ENCODE results near the gene ALDH1L1. TPM values are rescaled to one million over a fixed set of nuclear protein-coding genes. Genes with fewer than 3 reads are reported as not detected.

ALDH1L1 gene
- total RNA-seq, 1 experiment from 2014 or later: 0.36 TPM

- H3K36me3 ChIP-seq (ENCODE audit: control insufficient read depth, insufficient read depth, low read length): no peaks in the 10 kb centered on the region
- H3K27me3 ChIP-seq (ENCODE audit: control insufficient read depth, insufficient read depth, low read length): no peaks in the 10 kb centered on the region
- BruUV-seq (replicated peaks): no TSS peak
- in situ Hi-C loops (cut with HindIII; ENCODE audit: low pct_unique_long_range_greater_than_20kb, low sequenced_read_pairs): no loop called here
- H3K4me3 ChIP-seq (ENCODE audit: low read depth in 2 of 2, low read length in 2 of 2): no peak overlapping the region
- intact Hi-C loops (cut with micrococcal nuclease; ENCODE audit: unreplicated experiment): no loop called here
- no peaks in the 10 kb centered on the region for H3K4me1 ChIP-seq (ENCODE audit: control insufficient read depth, insufficient read depth, low read length)
- DNase-seq (ENCODE audit: low read depth, low spot score): no peak
- no peaks in the 10 kb centered on the region for H3K9me3 ChIP-seq (ENCODE audit: control insufficient read depth, insufficient read depth, low read depth, low read length)
- ChIA-PET POLR2A (interaction anchor here (0.6 kb wide), 1 partner anchor 1088 kb away, joined by 3 read pairs; no protein-coding TSS in a partner anchor), CTCF (no interaction called here)
- no peak for ATAC-seq
- TF ChIP-seq TCF7L2 (IDR thresholded peaks at IDR 0.05; ENCODE audit: low read depth, low read length) (no peak), CTCF (IDR thresholded peaks at IDR 0.05) (no peak), SIN3A (IDR thresholded peaks at IDR 0.05; ENCODE audit: borderline replicate concordance, insufficient read depth, low read depth, low read length) (no peak), POLR2AphosphoS5 (IDR thresholded peaks at IDR 0.05; ENCODE audit: low read depth, low read length) (no peak), REST (IDR thresholded peaks at IDR 0.05; ENCODE audit: insufficient read depth in 1 of 2, low read depth in 2 of 2, low read length in 1 of 2) (no peak)
- no peak overlapping the region for H3K27ac ChIP-seq (ENCODE audit: low read length)
Measured at GRCh38 chr3:126106336-126107202, 73.8 kb downstream of the ALDH1L1 start.

- ChIA-PET POLR2A (no interaction called here), CTCF (interaction anchor here (0.6 kb wide), 1 partner anchor 243 kb away, joined by 3 read pairs; no protein-coding TSS in a partner anchor)
- H3K36me3 ChIP-seq (ENCODE audit: control insufficient read depth, insufficient read depth, low read length): no peaks in the 10 kb centered on the region
- no peaks in the 10 kb centered on the region for H3K9me3 ChIP-seq (ENCODE audit: control insufficient read depth, insufficient read depth, low read depth, low read length)
- H3K4me1 ChIP-seq (ENCODE audit: control insufficient read depth, insufficient read depth, low read length): no peaks in the 10 kb centered on the region
- intact Hi-C loops (cut with micrococcal nuclease; ENCODE audit: unreplicated experiment): no loop called here
- ATAC-seq (no peak), DNase-seq (ENCODE audit: low read depth, low spot score) (no peak)
- no peak for TF ChIP-seq TCF7L2 (IDR thresholded peaks at IDR 0.05; ENCODE audit: low read depth, low read length)
- in situ Hi-C loops (cut with HindIII; ENCODE audit: low pct_unique_long_range_greater_than_20kb, low sequenced_read_pairs): no loop called here
- no TSS peak for BruUV-seq (replicated peaks)
- H3K27me3 ChIP-seq (ENCODE audit: control insufficient read depth, insufficient read depth, low read length): no peaks in the 10 kb centered on the region
- no peak overlapping the region for H3K27ac ChIP-seq (ENCODE audit: low read length)
- H3K4me3 ChIP-seq (ENCODE audit: low read depth in 2 of 2, low read length in 2 of 2): no peak overlapping the region
Measured at GRCh38 chr3:126105691-126106187, 74.6 kb downstream of the ALDH1L1 start.
